DND-41 (cell line): Measurements from ENCODE around the gene CAMSAP2.

Experiments
- ATAC-seq: fragments of 200-7000 bp; cut with Tn5 transposase; 3 replicates; pipeline ENCODE4 v1.9.1; 2021; ENCODE audit warnings: low read depth; ENCODE audit not compliant: insufficient read depth
- DNase-seq: peaks from one replicate; pipeline ENCODE4 v3.0.0-alpha.2; 2020
- H2AFZ ChIP-seq: 2 replicates; pipeline ENCODE4 v1.6.0; 2012; ENCODE audit warnings: low read depth, low read length
- H3K27ac ChIP-seq: 2 replicates; pipeline ENCODE4 v1.5.1; 2012; ENCODE audit warnings: low read length, inconsistent platforms
- H3K27me3 ChIP-seq: fragments of 200-600 bp; sonication (generic); 2 replicates; pipeline ENCODE4 v1.6.0; 2012; ENCODE audit warnings: low read length, mild to moderate bottlenecking, inconsistent platforms; ENCODE audit not compliant: insufficient read depth, poor library complexity
- H3K36me3 ChIP-seq: 2 replicates; pipeline ENCODE4 v1.5.1; 2012; ENCODE audit warnings: low read length, inconsistent platforms; ENCODE audit not compliant: insufficient read depth
- H3K4me1 ChIP-seq: 2 replicates; pipeline ENCODE4 v1.5.1; 2012; ENCODE audit warnings: mild to moderate bottlenecking, low read length; ENCODE audit not compliant: insufficient read depth
- H3K4me2 ChIP-seq: 2 replicates; pipeline ENCODE4 v1.6.0; 2012; ENCODE audit warnings: mild to moderate bottlenecking, moderate library complexity, low read length, inconsistent platforms; ENCODE audit not compliant: insufficient read depth
- H3K4me3 ChIP-seq, 2 experiments: fragments of 200-600 bp in 1 of 2; shearing (Covaris generic) in 1 of 2; 2 replicates each; pipeline ENCODE4 v1.5.1; 2012 to 2016; ENCODE audit warnings: inconsistent platforms in 2 of 2, low read length in 2 of 2, mild to moderate bottlenecking in 2 of 2, low read depth in 1 of 2, moderate library complexity in 1 of 2
- H3K79me2 ChIP-seq: 2 replicates; pipeline ENCODE4 v1.6.0; 2012; ENCODE audit warnings: low read length, inconsistent platforms; ENCODE audit not compliant: insufficient read depth
- H3K9ac ChIP-seq: 2 replicates; pipeline ENCODE4 v1.6.0; 2012; ENCODE audit warnings: low read depth, mild to moderate bottlenecking, inconsistent platforms, low read length, moderate library complexity
- H3K9me3 ChIP-seq: 2 replicates; pipeline ENCODE4 v1.5.1; 2012; ENCODE audit warnings: low read length, moderate library complexity, mild to moderate bottlenecking, inconsistent platforms; ENCODE audit not compliant: insufficient read depth, severe bottlenecking
- H4K20me1 ChIP-seq: 2 replicates; pipeline ENCODE4 v1.6.0; 2012; ENCODE audit warnings: low read length; ENCODE audit not compliant: insufficient read depth
- EZH2 ChIP-seq: IDR thresholded peaks from 3 replicates; pipeline ENCODE4 v1.6.1; 2012; ENCODE audit warnings: borderline replicate concordance, low read depth, mild to moderate bottlenecking, moderate library complexity, low read length, inconsistent platforms; ENCODE audit not compliant: severe bottlenecking
- TF ChIP-seq, protein P1 (sequence below): IDR thresholded peaks from 2 replicates; pipeline ENCODE4 v1.5.1; 2012; ENCODE audit warnings: borderline replicate concordance, low read length, moderate library complexity, mild to moderate bottlenecking; ENCODE audit not compliant: poor library complexity, severe bottlenecking; ENCODE audit errors: extremely low read depth

CAMSAP2 gene

GRCh38 chr1:200714504-200715187, 24.0 kb upstream of the CAMSAP2 start:
- Histone ChIP-seq H3K9me3 (no peaks in the 10 kb centered on the region), H3K9ac (no peak overlapping the region), H3K27ac (no peak overlapping the region), H3K27me3 (peaks cover 3% of the 10 kb centered on the region), H3K4me1 (no peaks in the 10 kb centered on the region), H3K4me3 (no peak overlapping the region), H3K4me2 (no peak overlapping the region), H3K36me3 (no peaks in the 10 kb centered on the region), H3K79me2 (no peaks in the 10 kb centered on the region), H2AFZ (no peak overlapping the region), H4K20me1 (no peaks in the 10 kb centered on the region)
- ATAC-seq, result no peak
- TF ChIP-seq EZH2, result no peak
- TF ChIP-seq, protein P1, sequence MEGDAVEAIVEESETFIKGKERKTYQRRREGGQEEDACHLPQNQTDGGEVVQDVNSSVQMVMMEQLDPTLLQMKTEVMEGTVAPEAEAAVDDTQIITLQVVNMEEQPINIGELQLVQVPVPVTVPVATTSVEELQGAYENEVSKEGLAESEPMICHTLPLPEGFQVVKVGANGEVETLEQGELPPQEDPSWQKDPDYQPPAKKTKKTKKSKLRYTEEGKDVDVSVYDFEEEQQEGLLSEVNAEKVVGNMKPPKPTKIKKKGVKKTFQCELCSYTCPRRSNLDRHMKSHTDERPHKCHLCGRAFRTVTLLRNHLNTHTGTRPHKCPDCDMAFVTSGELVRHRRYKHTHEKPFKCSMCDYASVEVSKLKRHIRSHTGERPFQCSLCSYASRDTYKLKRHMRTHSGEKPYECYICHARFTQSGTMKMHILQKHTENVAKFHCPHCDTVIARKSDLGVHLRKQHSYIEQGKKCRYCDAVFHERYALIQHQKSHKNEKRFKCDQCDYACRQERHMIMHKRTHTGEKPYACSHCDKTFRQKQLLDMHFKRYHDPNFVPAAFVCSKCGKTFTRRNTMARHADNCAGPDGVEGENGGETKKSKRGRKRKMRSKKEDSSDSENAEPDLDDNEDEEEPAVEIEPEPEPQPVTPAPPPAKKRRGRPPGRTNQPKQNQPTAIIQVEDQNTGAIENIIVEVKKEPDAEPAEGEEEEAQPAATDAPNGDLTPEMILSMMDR, result no peak
- no peak for DNase-seq

DNA sequence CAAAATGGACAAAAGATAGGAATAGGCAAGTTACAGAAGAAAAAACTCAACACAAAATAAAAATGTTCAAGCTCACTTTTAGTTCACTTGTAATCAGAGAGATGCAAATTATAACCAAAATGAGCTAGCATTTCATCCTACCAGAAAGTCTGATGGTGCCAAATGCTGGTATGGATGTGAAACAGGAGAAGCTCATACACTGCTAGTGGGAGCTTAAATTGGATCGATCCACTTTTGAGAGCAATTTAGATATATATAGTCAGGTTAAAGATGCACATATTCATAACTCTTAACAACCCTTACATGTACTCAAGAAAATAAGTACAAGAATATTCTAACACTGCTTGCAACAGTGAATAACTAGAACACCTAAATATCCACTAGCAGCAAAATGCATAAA, 18.5 kb upstream of the CAMSAP2 start:
- H3K4me3 ChIP-seq, result no peak overlapping the region
- H2AFZ ChIP-seq, result no peak overlapping the region
- H3K27ac ChIP-seq, result no peak overlapping the region
- ATAC-seq (no peak), DNase-seq (no peak)
- no peaks in the 10 kb centered on the region for H3K36me3 ChIP-seq
- no peaks in the 10 kb centered on the region for H4K20me1 ChIP-seq
- H3K27me3 ChIP-seq, result peaks cover 3% of the 10 kb centered on the region
- no peak overlapping the region for H3K4me2 ChIP-seq
- no peaks in the 10 kb centered on the region for H3K79me2 ChIP-seq
- TF ChIP-seq, protein P1, result no peak
- no peak for TF ChIP-seq EZH2
- H3K4me1 ChIP-seq, result no peaks in the 10 kb centered on the region
- no peaks in the 10 kb centered on the region for H3K9me3 ChIP-seq
- no peak overlapping the region for H3K9ac ChIP-seq

- no peak for ATAC-seq
- no peak overlapping the region for H2AFZ ChIP-seq
- H3K27me3 ChIP-seq, result peaks cover 7% of the 10 kb centered on the region
- H3K4me3 ChIP-seq, result no peak overlapping the region
- no peak overlapping the region for H3K9ac ChIP-seq
- no peak overlapping the region for H3K27ac ChIP-seq
- DNase-seq, result no peak
- no peak overlapping the region for H3K4me2 ChIP-seq
- no peaks in the 10 kb centered on the region for H4K20me1 ChIP-seq
- H3K9me3 ChIP-seq, result no peaks in the 10 kb centered on the region
- H3K79me2 ChIP-seq, result no peaks in the 10 kb centered on the region
- TF ChIP-seq, protein P1, result no peak
- H3K4me1 ChIP-seq, result no peaks in the 10 kb centered on the region
- no peaks in the 10 kb centered on the region for H3K36me3 ChIP-seq
Measured at GRCh38 chr1:200724064-200724463, 14.6 kb upstream of the CAMSAP2 start.
